NK-92 treated with Interleukin-12 subunit alpha and Interleukin-12 subunit beta, amount 100 ng/mL, for 24 hours (cell line): Measurements from ENCODE around the gene SAMD15.
A peak's percentile ranks its signal among the peaks of the same experiment; 100 is the strongest.
"Not testable (repeated sequence)": the region's sequence is repeated elsewhere in the genome, so short reads cannot be mapped to it uniquely, and the experiment has no call there.

Source experiments
- DNase-seq: peaks from one replicate; lab custom pipeline; 2025; lab: John Stamatoyannopoulos, UW

The SAMD15 gene

GRCh38 chr14:77376771-77377501, at the start of gene SAMD15, which contains the start of gene TMED8:
Gene SAMD15, plus strand, starts transcription at chr14:77377379. Its CDS starts 40 bp downstream, at chr14:77377419.
Gene TMED8, minus strand, starts transcription at chr14:77377094. Its CDS starts 41 bp downstream, at chr14:77377053.
- peak; percentile 69 for DNase-seq

GRCh38 chr14:77329872-77330271, 47.3 kb upstream of the SAMD15 start:
- DNase-seq = no peak

- DNase-seq = no peak
These were observed 41.6 kb upstream of the SAMD15 start for GRCh38 chr14:77335576-77335975.

- DNase-seq = not testable (repeated sequence)
These were observed 39.9 kb upstream of the SAMD15 start for GRCh38 chr14:77337255-77337654.

- no peak for DNase-seq
These were observed 39.3 kb upstream of the SAMD15 start for GRCh38 chr14:77337880-77338279.

- DNase-seq = no peak
These were observed 38.9 kb upstream of the SAMD15 start for GRCh38 chr14:77338302-77338701.

- DNase-seq = no peak
These were observed 37.8 kb upstream of the SAMD15 start for GRCh38 chr14:77339407-77339806.

GRCh38 chr14:77340389-77340788, 36.8 kb upstream of the SAMD15 start:
- DNase-seq = no peak

GRCh38 chr14:77342726-77343397, 34.3 kb upstream of the SAMD15 start:
- no peak for DNase-seq

- no peak for DNase-seq
These were observed 33.5 kb upstream of the SAMD15 start for GRCh38 chr14:77343662-77344061.

- DNase-seq = no peak
These were observed 32.7 kb upstream of the SAMD15 start for GRCh38 chr14:77344377-77344996.

- no peak for DNase-seq
These were observed 30.7 kb upstream of the SAMD15 start for GRCh38 chr14:77346495-77346894.

- no peak for DNase-seq
These were observed 29.4 kb upstream of the SAMD15 start for GRCh38 chr14:77347751-77348150.

- no peak for DNase-seq
These were observed 23.6 kb upstream of the SAMD15 start for GRCh38 chr14:77353469-77354141.

GRCh38 chr14:77355811-77356210, 21.4 kb upstream of the SAMD15 start:
- DNase-seq = no peak

GRCh38 chr14:77356899-77357298, 20.3 kb upstream of the SAMD15 start:
- no peak for DNase-seq

- no peak for DNase-seq
These were observed 17.6 kb upstream of the SAMD15 start for GRCh38 chr14:77359626-77360025.

GRCh38 chr14:77364146-77364545, 13.0 kb upstream of the SAMD15 start:
- no peak for DNase-seq

- no peak for DNase-seq
These were observed 7.9 kb upstream of the SAMD15 start for GRCh38 chr14:77369285-77369684.

GRCh38 chr14:77372304-77372841, 4.8 kb upstream of the SAMD15 start:
- no peak for DNase-seq

- no peak for DNase-seq
These were observed 1.8 kb upstream of the SAMD15 start for GRCh38 chr14:77375164-77375950.
